HL-60 (cell line): ENCODE results near the gene LILRB2.

ENCODE experiments used
- CTCF ChIP-seq: IDR thresholded peaks from one replicate; pipeline ENCODE4 v1.5.1; 2011; ENCODE audit warnings: low read length, control low read depth, inconsistent platforms; ENCODE audit not compliant: insufficient read depth
- GABPA ChIP-seq: IDR thresholded peaks from 2 replicates; pipeline ENCODE4 v1.6.1; 2012; ENCODE audit warnings: low read depth
- POLR2AphosphoS5 ChIP-seq: IDR thresholded peaks from 2 replicates; pipeline ENCODE4 v1.6.1; 2012; ENCODE audit warnings: low read depth

GRCh38 chr19:54248016-54248601, 32.8 kb downstream of the LILRB2 start:
- TF ChIP-seq CTCF (no peak), GABPA (no peak), POLR2AphosphoS5 (no peak)
